Activated CD4-positive, alpha-beta T cell treated with anti-CD3 and anti-CD28 coated beads, Interleukin-2, amount 10 ng/mL, durations not matched to agents 24 days and 14 days (primary cell): Measurements from ENCODE around the gene ZNF22. TPM values are rescaled to one million over a fixed set of nuclear protein-coding genes. Genes with fewer than 3 reads are reported as not detected.

Experiments used
- DNase-seq: peaks from one replicate; pipeline ENCODE4 v3.0.0; 2022
- H3K27ac Mint-ChIP-seq: one replicate; pipeline ENCODE4 v1.8.0; 2022; ENCODE audit warnings: mild to moderate bottlenecking, mixed read lengths
- H3K27me3 Mint-ChIP-seq: one replicate; pipeline ENCODE4 v1.8.0; 2022; ENCODE audit warnings: mixed read lengths
- H3K36me3 Mint-ChIP-seq: one replicate; pipeline ENCODE4 v1.8.0; 2022; ENCODE audit warnings: low read depth, mild to moderate bottlenecking, mixed read lengths
- H3K4me1 Mint-ChIP-seq: one replicate; pipeline ENCODE4 v1.8.0; 2021; ENCODE audit warnings: mixed read lengths
- H3K4me3 Mint-ChIP-seq: one replicate; pipeline ENCODE4 v1.8.0; 2022; ENCODE audit warnings: mild to moderate bottlenecking, moderate library complexity, mixed read lengths
- H3K9me3 Mint-ChIP-seq: one replicate; pipeline ENCODE4 v1.8.0; 2021; ENCODE audit warnings: mixed read lengths
- intact Hi-C: fragments of 100-400 bp; cut with micrococcal nuclease; formaldehyde crosslinking; loops from one replicate; pipeline ENCODE4 v1.15.1; 2023
- total RNA-seq: library from RNA; stranded (reverse); gene quantifications from 2 replicates; pipeline ENCODE4 v1.2.3, GENCODE V29; 2022

Gene ZNF22
- total RNA-seq, 1 donor from 2014 or later: 26.0 TPM

- Mint-ChIP-seq H3K4me3 (no peak overlapping the region), H3K27ac (no peak overlapping the region), H3K9me3 (peaks cover 3% of the 10 kb centered on the region), H3K36me3 (no peaks in the 10 kb centered on the region), H3K27me3 (peaks cover 12% of the 10 kb centered on the region), H3K4me1 (peaks cover 14% of the 10 kb centered on the region)
- DNase-seq: peak; percentile 45
- intact Hi-C loops: no loop called here
Measured at GRCh38 chr10:44994752-44995530, 5.8 kb upstream of the ZNF22 start.

GRCh38 chr10:44995581-44995913 is 5.2 kb upstream of the ZNF22 start:
- H3K4me1 Mint-ChIP-seq: peaks cover 19% of the 10 kb centered on the region
- peaks cover 11% of the 10 kb centered on the region for H3K27me3 Mint-ChIP-seq
- DNase-seq: peak; percentile 71
- peaks cover under 1% of the 10 kb centered on the region for H3K36me3 Mint-ChIP-seq
- peak overlapping the region; percentile 48 for H3K4me3 Mint-ChIP-seq
- peaks cover 9% of the 10 kb centered on the region for H3K9me3 Mint-ChIP-seq
- intact Hi-C loops: no loop called here
- peak overlapping the region; percentile 11 for H3K27ac Mint-ChIP-seq

GRCh38 chr10:44995914-44996669 is 4.6 kb upstream of the ZNF22 start:
- H3K4me1 Mint-ChIP-seq: peaks cover 21% of the 10 kb centered on the region
- peak overlapping the region; percentile 48 for H3K4me3 Mint-ChIP-seq
- peaks cover 9% of the 10 kb centered on the region for H3K27me3 Mint-ChIP-seq
- DNase-seq: peak; percentile 51
- intact Hi-C loops: no loop called here
- peaks cover 11% of the 10 kb centered on the region for H3K9me3 Mint-ChIP-seq
- peak overlapping the region; percentile 11 for H3K27ac Mint-ChIP-seq
- H3K36me3 Mint-ChIP-seq: peaks cover 3% of the 10 kb centered on the region

- intact Hi-C loops: no loop called here
- Mint-ChIP-seq H3K36me3 (peaks cover 5% of the 10 kb centered on the region), H3K4me1 (peaks cover 23% of the 10 kb centered on the region)
Measured at GRCh38 chr10:44997105-44997748, 3.5 kb upstream of the ZNF22 start.

GRCh38 chr10:44998146-44998631 is 2.5 kb upstream of the ZNF22 start:
- Mint-ChIP-seq H3K27ac (no peak overlapping the region), H3K9me3 (peaks cover 14% of the 10 kb centered on the region), H3K4me3 (no peak overlapping the region), H3K27me3 (peaks cover 9% of the 10 kb centered on the region), H3K36me3 (peaks cover 13% of the 10 kb centered on the region), H3K4me1 (peaks cover 29% of the 10 kb centered on the region)
- intact Hi-C loops: no loop called here
- peak; percentile 51 for DNase-seq

More at GRCh38 chr10:44997105-44997748, 3.5 kb upstream of the ZNF22 start:
- no peak overlapping the region for H3K4me3 Mint-ChIP-seq
- peaks cover 9% of the 10 kb centered on the region for H3K27me3 Mint-ChIP-seq
- H3K27ac Mint-ChIP-seq: no peak overlapping the region
- peak; percentile 35 for DNase-seq
- H3K9me3 Mint-ChIP-seq: peaks cover 11% of the 10 kb centered on the region

GRCh38 chr10:45000138-45000751 is 478 bp upstream of the ZNF22 start:
- Mint-ChIP-seq H3K4me1 (peaks cover 30% of the 10 kb centered on the region), H3K27ac (peak overlapping the region; percentile 95), H3K27me3 (peaks cover 9% of the 10 kb centered on the region), H3K4me3 (peak overlapping the region; percentile 87), H3K36me3 (peaks cover 33% of the 10 kb centered on the region), H3K9me3 (peaks cover 17% of the 10 kb centered on the region)
- intact Hi-C loops: loop anchor here (2.0 to 10.0 kb wide), 4 partner anchors 25 to 675 kb away; partner anchors contain the start of genes RASSF4 and ZFAND4
- DNase-seq: no peak

- H3K9me3 Mint-ChIP-seq: peaks cover 17% of the 10 kb centered on the region
- H3K36me3 Mint-ChIP-seq: peaks cover 40% of the 10 kb centered on the region
- H3K4me3 Mint-ChIP-seq: peak overlapping the region; percentile 94
- peaks cover 20% of the 10 kb centered on the region for H3K4me1 Mint-ChIP-seq
- H3K27ac Mint-ChIP-seq: peak overlapping the region; percentile 96
- intact Hi-C loops: loop anchor here (2.0 to 10.0 kb wide), 4 partner anchors 27 to 673 kb away; partner anchors contain the start of genes RASSF4 and ZFAND4
- peaks cover 9% of the 10 kb centered on the region for H3K27me3 Mint-ChIP-seq
- DNase-seq: peak; percentile 86
Measured at GRCh38 chr10:45001381-45002148, 842 bp downstream of the ZNF22 start.

GRCh38 chr10:45003432-45004000 is 2.8 kb downstream of the ZNF22 start:
- H3K9me3 Mint-ChIP-seq: peaks cover 17% of the 10 kb centered on the region
- no peak overlapping the region for H3K4me3 Mint-ChIP-seq
- DNase-seq: peak; percentile 49
- intact Hi-C loops: loop anchor here (10.0 kb wide), 2 partner anchors 231 to 671 kb away; partner anchors contain the start of gene ZFAND4
- H3K4me1 Mint-ChIP-seq: peaks cover 20% of the 10 kb centered on the region
- no peak overlapping the region for H3K27ac Mint-ChIP-seq
- peaks cover 40% of the 10 kb centered on the region for H3K36me3 Mint-ChIP-seq
- H3K27me3 Mint-ChIP-seq: peaks cover 2% of the 10 kb centered on the region

GRCh38 chr10:45004661-45005060 is 3.9 kb downstream of the ZNF22 start:
- DNase-seq: peak; percentile 11
- Mint-ChIP-seq H3K27me3 (no peaks in the 10 kb centered on the region), H3K36me3 (peaks cover 40% of the 10 kb centered on the region), H3K9me3 (peaks cover 17% of the 10 kb centered on the region), H3K4me3 (no peak overlapping the region), H3K27ac (no peak overlapping the region), H3K4me1 (peaks cover 20% of the 10 kb centered on the region)
- intact Hi-C loops: loop anchor here (10.0 kb wide), 2 partner anchors 230 to 670 kb away; partner anchors contain the start of gene ZFAND4

GRCh38 chr10:45005284-45005683 is 4.6 kb downstream of the ZNF22 start:
- Mint-ChIP-seq H3K36me3 (peaks cover 40% of the 10 kb centered on the region), H3K9me3 (peaks cover 11% of the 10 kb centered on the region), H3K4me1 (peaks cover 16% of the 10 kb centered on the region), H3K27me3 (no peaks in the 10 kb centered on the region), H3K4me3 (no peak overlapping the region), H3K27ac (no peak overlapping the region)
- intact Hi-C loops: loop anchor here (10.0 kb wide), 2 partner anchors 230 to 670 kb away; partner anchors contain the start of gene ZFAND4
- DNase-seq: no peak

GRCh38 chr10:45006276-45007030 is 5.7 kb downstream of the ZNF22 start:
- no peak overlapping the region for H3K4me3 Mint-ChIP-seq
- peaks cover 12% of the 10 kb centered on the region for H3K4me1 Mint-ChIP-seq
- no peaks in the 10 kb centered on the region for H3K27me3 Mint-ChIP-seq
- H3K9me3 Mint-ChIP-seq: peaks cover 7% of the 10 kb centered on the region
- H3K36me3 Mint-ChIP-seq: peaks cover 38% of the 10 kb centered on the region
- peak; percentile 52 for DNase-seq
- H3K27ac Mint-ChIP-seq: no peak overlapping the region
- intact Hi-C loops: loop anchor here (10.0 kb wide), 2 partner anchors 228 to 668 kb away; partner anchors contain the start of gene ZFAND4
